ENCODE results near the gene CCNQ. TPM values are rescaled to one million over a fixed set of nuclear protein-coding genes. Genes with fewer than 3 reads are reported as not detected.

CCNQ gene
- polyA plus RNA-seq, 4 donors = 13.5 to 20.7 (median 17.9) TPM

DNA sequence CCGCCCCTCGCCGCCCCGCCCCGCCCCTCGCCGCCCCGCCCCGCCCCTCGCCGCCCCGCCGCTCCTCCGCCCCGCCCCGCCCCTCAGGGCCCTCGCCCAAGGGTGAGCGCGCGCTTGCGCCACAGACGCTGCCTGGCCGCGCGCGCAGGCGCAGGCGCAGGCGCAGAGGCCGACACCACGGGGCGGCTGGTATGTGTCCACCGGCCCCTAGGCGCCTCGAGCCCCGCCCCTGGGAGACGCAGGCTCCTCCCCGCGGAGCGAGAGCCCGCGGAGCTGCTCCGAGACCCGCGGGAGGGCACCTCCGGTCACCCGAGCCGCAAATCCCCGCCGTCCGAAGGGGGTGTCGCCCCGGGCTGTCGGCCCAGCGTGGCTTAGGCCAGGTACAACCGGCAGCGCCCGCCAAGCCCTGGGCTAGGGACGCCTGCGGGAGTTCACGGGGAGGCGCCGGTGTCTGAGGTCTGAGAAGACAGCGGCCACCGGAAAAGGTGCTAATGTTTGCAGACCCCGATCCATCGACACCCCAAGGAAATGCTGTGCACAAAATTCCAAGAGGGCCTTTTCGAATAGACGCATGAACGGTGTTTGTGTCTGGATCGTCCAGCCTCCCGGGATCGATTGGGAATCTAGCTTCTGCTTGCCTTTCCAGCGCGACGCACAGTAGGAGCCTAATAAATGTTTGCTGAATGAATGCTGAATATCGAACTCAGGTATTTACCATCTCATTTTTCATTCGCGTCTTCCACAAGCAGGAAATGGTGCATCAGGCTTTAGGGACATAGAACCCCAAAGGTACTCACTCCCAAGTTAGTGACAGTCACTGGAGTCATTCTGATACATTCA lies 473 bp upstream of the CCNQ start:
- peak in 3 of 4 donors; percentile 66 to 75 (median 68) for DNase-seq (ENCODE audit: low read depth in 4 of 4, low spot score in 3 of 4)

DNA sequence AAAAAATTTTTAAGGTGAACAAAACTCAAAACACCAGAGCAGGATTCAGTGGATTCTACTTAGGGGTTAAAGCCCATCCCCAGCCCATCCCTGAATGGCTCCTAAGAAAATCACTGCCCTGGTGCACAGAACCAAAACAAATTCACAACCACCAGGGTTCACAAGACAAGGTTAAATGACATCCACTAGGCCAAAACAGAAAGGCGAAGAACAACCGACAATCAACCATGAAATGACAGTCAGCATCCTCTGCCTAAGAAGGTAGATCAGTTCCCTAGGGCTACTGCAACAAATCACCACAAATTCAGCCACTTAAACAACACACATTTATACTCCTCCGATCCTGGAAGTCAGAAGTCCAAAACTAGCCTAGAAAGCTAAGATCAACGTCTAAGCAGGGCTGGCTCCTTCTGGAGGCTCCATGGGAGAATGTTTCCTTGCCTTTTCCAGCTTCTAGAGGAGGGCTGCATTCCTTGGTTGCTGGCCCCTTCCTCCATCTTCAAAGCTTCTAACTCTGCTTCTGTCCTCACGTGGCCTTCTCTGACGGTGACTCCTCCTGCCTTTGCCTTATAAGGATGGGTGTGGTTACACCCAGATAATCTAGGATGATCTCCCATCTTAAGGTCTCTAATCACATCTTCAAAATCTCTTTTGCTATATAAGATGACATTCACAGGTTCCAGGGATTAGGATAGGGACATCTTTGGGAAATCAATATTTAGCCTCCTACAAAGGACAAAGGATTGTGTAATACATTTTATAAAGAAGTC lies 1.8 kb downstream of the CCNQ start:
- DNase-seq (ENCODE audit: low read depth in 4 of 4, low spot score in 3 of 4) = no peak

DNA sequence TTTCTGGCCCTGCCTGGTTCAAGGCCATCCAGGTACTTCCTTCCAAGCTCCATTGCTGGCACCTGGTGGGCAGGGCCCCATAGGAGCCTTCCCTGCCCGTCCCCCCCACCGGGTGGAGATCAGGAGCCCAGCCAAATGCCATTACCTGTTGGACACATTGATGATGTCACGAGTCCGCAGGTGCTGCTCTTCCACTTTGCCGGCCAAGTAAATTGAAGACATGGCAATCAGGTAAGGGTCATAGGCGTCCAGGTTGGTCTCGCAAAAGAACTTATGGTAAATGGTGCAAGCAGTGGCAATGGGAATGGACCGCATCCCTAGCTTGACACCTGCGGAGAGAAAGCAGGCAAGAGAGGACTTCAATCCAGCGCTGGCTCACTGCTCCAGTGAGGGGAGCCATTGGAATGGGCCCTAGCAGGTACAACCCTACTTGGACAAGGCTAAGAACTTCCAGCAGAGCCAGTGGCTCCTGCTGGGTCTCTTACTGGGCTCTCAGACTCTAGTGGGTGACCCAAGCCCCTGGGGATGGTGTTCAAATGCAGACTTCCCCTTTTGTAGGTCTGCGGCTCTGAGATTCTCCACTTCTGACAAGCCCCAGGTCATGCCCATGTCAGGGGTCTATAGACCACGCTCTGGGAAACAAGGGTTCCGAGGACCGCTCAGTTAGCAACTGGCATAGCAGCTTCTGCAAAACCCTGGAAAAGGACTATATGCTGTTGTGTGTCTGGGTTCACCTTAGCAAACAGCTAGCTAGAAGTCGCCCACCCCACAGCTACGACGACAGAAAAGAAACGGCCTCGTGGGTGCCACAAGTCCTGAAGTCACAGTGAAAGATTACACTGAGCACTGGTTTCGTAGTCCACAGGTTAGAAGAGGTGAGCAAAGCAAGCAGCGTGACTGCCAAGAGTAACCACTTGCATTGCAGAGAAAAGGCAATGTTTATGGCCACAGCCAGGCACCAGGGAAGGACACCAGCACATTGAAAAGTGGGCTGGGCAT lies 2.8 kb downstream of the CCNQ start:
- no peak for DNase-seq (ENCODE audit: low read depth in 4 of 4, low spot score in 3 of 4)

DNA sequence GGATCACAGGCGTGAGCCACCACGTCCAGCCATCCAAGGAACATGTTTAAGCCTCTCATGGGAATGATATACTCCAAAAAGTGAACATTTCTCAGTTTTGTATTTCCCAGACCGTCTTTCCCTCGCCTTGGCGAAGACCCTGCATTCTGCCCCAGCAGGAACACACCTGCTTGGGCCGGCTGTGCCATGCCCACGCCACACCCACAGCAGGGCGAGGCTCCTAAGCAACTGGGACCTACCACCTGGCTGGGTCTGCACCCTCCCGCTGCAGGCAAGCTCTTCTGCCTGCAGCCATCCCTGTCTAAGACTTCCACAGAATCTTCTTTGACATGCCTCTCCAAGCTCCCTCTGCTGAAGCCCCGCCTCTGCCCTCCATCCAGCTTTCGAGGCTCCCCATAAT lies 3.6 kb downstream of the CCNQ start:
- no peak for DNase-seq (ENCODE audit: low read depth in 4 of 4, low spot score in 3 of 4)

DNA sequence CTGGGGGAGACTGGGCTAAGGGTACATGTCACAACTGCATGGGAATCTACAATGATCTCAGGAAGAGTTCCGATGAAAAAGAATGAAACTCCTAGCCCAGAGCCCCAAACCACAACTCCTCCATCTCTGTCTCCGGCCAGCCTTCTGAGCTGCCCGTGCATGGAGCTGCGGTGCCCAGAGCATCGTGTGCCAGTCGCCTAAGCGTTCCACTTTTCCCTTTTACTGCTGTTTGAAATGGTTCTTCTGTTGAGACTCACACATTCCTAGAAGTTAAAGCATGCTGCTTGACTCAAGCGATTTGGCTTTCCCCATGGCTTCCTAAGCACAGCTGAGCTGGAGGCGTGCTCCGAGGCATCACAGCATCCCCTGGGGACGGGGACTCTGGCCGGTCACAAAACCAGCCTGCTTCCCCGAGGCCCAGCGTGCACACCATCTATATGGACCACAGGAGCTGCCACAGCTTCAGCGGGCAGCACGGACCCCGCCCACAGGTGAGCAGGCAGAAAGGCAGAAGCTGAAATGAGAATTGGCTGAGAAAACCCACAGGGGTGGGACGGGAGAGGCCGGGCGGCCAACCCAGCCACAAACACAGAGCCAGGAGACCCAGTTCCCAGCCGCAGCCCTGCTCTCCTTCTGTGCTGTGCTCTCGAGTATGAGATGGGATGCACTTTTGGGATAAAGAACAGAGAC lies 5.0 kb downstream of the CCNQ start:
- no peak for DNase-seq (ENCODE audit: low read depth in 4 of 4, low spot score in 3 of 4)

DNA sequence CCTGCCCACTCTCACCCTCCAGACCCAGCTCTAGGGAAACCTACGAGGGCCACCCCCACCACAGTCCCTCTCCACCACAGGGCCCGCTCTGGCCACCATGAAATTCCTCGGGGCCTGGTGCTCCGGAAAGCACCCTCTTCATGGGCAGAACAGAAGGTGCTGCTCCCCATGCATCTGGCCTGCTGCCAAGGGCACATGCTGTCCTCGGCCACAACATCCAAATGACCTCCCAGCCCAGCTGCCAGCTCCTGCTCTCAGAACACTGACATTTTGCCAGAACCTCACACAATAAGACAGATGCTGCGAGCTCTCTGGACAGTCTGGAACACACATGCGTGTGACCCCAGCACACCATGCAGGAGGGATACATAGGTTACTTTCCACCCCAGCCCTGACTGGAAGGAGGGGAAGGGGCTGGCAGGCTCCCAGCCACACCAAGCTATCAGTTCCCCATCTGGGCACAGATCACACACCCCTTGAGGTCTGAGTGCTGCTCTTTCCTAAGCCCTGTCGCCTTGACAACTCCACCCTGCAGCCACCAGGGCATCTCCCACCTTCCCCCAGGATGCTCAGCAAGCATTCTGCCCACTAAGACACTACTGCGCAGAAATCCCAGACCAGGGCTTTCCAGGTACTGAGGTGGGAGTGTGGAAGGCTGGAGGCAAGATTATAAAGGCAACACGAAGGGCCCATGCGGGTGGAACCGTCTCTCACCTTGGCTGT lies 5.8 kb downstream of the CCNQ start:
- no peak for DNase-seq (ENCODE audit: low read depth in 4 of 4, low spot score in 3 of 4)

DNA sequence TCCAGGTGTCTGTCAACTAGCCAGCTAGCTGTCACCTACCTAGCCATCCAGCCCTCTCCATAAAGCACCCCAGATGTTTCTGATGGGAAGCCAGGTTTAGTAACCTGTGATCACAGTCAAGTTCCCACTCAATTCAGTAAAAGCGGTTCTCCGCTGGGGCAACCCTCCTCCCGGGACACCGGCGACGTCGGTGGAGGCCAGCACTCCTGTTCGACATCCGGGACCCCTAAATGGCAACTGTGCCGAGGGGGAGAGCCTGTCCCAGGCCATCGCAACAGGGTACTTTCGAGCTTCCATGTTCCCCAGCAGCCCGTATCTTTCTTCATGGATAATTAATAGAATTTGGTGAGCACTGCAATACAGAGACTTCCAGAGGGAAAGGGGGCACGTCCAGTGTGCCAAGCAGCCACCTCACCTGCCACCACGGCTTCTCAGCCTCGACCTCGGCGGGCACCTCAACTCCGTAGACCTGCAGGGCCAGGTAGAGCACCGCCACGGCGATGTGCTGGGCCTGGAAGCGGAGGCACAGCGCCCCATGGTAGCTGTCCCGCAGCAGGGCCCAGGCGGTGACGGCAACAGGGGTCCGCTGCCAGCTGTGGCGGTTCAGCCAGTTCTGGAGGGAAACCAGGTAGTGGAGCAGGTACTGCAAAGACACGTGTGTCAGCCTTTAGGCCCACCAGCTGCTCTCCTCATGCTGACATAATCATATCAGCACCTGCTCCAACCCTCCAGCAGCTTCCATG lies 6.7 kb downstream of the CCNQ start:
- DNase-seq (ENCODE audit: low read depth in 4 of 4, low spot score in 3 of 4) = no peak

DNA sequence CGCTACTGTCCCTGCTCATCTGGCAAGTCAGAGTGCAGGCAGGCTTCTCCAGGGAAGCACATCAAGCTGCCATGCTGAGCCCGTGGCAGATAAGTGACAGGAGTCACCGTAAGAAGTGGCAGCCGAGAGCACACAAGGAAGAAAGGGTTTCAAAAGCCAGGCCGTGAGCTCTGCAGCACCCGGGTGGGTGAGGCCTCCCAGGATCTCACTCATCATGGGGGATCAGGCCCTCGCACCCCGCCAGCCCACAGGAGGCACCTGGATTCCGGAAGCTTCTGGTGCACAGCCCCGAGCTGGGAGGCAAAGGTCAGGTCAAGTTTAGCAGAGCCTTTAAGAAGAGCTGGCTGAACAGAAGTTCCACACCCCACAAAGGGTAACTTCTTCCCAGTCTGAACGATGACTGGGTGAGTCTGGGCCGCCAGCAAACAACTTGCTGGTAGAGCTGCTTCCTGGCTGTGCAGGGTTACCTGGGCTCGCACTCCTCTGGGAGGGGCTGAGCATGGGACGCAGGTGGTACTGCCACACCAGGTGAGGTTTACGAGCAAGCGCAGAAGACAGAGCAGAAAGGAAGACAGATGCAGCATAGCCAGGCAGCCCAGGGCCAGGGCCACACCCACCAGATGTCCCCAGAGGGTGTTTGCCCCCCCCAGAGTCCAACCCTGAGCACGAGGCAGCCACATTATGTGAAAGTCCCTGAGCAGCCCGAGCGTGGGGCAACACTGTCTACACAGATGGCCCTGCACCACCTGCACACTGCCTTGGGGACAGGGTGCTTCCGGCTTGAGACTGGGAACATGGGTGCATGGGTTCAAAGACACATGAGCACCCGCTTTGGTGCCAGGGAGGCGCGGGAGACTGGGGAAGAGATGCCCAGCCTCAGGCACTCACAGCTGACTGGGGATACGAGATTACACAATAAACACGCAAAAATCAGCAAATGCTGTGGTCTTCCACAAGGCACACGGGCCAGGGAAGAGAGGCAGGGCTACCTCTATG lies 7.7 kb downstream of the CCNQ start:
- DNase-seq (ENCODE audit: low read depth in 4 of 4, low spot score in 3 of 4) = no peak

DNA sequence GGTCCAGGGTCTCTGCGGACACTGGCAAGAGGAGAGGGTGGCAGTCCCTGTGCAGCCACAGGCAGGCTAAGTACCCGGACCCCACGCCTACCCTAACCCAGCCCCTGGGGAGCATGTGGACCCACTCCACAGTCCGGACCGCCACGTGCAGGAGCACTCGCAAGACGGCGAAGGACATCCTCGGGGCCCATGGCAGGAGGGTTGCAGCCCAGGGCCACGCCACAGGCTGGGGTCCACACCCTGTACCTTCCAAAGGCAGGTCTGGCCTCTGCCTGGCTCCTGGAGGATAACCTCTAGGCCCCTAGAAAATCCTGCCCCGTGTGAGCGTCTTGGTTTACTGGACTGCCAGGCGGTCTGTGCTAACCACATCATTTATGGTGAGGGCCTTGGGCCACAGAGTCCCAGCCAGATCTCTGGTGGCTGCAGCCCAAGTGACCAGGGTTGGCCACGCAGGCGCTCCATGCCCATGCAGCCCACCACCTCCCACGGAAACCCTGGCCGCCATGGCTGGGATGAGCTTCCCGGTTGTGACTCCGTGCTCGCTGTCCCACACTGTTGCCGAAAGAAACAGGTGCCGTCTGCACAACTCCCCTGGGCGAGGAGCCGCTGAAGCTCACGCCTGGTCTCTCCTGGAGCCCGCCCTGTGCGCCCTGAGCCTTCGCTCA lies 10.0 kb downstream of the CCNQ start:
- no peak for DNase-seq (ENCODE audit: low read depth in 4 of 4, low spot score in 3 of 4)

DNA sequence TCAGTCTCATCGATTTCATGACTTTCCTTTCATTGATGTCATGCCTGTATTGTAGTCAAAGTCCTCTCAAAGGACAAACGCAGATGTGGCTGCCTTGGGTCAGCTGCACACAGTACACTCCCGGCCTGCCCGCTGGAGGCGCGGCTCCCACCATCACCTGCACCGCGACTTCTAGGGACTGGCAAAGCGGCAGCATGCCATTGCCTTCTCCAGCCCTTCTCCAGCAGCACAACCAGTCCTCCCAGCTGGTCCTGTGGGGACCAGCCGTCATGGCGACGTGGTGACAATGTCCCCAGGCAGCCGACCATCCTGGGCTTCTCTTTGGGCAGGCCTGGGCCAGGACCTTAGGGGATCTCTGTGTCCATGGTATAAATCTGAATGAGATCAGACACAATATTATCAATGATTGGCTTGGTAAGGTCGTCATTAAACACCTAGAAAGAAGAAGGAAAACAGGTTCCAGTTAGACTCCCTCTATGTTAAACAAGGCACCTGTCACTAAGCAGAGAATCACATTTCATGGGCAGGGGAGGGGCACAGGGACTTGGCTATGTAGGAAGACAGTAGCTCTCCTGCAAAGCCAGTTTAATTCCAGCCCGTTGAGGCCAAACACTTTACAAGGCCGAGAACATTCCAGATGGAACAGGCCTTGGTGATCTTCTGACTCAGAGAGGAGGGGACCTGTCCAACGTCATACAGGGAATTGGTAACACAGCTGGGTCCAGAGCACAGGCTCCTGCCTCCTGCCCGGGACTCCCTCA lies 10.7 kb downstream of the CCNQ start:
- no peak for DNase-seq (ENCODE audit: low read depth in 4 of 4, low spot score in 3 of 4)

DNA sequence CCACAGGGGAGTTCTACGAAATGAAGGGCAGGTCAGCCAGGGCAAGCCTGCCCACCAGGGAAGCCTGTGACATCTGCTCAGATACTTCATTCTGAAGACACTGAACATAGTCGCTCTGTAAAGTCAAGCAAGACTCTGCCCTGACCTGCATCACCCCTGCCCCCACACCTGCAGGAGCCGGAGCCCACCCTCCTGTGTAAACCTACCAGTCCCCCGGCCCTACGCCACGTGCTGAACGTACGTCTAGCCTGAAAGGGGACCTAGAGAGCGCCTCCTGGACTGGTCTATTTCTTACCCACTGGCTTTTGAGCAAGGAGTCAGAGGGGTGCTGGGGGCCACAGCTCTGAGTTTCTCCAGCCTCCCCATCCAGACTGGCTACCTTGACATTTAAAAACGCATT lies 11.6 kb downstream of the CCNQ start:
- DNase-seq (ENCODE audit: low read depth in 4 of 4, low spot score in 3 of 4) = no peak

DNA sequence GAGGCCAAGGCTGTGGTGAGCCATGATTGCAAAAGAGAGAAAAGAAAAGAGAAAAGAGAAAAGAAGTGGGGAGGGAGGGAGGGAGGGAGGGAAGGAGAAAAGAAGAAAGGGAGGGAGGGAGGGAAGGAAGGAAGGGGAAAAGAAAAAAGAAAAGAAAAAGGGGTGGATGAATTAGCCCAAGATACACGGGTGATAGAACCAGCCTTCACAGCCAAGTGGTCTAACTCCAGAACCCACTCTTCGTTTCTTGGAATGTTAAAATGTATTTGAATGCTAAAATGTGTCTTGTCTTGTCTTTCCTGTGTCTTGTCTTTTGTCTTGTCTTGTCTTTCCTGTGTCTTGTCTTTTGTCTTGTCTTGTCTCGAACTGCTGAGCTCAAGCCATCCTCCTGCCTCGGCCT lies 13.1 kb downstream of the CCNQ start:
- DNase-seq (ENCODE audit: low read depth in 4 of 4, low spot score in 3 of 4) = no peak

DNA sequence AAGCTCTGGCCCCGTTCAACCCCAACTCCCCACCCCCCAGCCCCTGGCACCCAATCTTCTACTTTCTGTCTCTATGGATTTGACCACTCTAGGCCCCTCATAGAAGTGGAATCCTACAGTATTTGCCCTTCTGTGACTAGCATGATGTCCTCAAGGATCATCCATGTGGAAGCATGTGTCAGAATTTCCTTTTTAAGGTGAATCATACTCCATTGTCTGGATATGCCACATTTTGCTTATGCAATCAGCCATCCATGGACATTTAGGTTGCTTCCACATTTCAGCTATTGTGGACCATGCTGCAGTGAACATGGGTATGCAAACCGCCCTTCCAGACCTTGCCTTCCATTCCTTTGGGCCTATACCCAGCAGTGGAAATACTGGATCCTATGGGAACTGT lies 15.5 kb downstream of the CCNQ start:
- DNase-seq (ENCODE audit: low read depth in 4 of 4, low spot score in 3 of 4) = no peak

DNA sequence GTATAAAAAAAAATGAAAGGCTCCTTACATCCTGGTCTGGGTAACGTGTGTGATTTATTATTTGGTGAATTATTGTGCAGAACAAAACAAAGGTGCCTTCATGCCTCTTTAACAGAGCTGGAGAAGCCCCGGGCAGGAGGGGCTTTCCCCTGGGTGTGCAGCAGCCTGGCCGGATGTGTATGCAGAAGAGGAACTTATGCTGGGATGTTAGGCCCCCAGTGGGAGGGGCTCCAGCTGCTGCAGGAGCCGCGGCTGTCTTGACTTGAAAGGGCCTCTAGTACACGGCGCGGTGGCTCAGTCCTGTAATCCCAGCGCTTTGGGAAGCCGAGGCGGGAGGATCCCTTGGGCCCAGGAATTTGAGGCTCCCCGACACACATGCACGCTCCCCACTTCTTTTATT lies 16.0 kb downstream of the CCNQ start:
- peak in 2 of 4 donors; percentile 18 to 39 for DNase-seq (ENCODE audit: low read depth in 4 of 4, low spot score in 3 of 4)

DNA sequence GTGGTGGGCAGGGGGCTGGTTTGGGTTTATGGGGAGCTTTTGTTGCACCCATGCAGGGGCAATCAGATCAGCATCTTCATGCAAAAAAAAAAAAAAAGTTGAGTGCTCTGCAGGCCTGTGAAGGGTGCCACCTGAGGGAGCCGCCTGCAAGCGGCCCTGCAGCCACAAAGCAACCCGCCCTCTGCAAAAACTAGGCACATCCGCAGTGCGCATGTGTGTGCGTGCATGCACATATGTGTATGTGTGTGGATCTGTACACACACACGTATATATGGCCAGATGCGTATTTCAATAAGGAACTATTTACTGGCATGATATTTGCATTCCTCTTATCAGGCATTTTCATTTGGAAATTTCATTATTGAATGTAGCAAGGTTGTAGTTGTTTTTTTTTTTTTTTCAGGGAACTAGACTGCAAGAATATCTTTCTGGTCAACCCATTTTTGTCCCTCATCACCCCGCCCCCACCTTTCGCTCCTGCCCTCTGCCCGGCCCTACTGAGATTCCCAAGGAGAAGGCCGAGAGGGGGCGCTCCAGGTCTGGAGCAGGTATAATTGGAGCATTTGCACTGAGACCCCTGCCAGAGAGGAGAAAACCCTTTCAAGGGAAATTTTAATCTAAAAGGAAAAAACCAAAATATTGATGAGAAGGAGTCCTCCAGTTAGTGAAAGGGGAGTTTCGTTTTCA lies 18.1 kb downstream of the CCNQ start:
- DNase-seq (ENCODE audit: low read depth in 4 of 4, low spot score in 3 of 4) = no peak

DNA sequence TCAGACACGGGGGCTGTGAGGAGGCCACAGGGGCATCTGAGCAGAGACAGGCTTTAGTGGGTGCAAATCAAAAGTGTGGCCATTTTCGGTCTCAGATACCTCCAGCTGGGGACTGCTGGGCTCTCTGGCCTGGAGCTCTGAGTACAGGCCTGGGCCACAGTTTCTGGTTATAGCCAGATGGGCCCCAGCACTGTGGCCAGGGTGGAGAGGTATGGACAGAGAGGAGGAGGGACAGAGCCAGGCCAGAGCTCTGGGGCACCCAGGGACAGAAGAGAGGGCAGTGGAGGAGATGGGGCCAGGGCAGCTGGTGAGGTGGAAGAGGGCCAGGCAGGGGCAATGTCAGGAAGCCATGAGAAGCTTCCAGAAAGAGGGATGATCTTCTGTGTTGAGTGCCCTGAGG lies 20.1 kb downstream of the CCNQ start:
- DNase-seq (ENCODE audit: low read depth in 4 of 4, low spot score in 3 of 4) = no peak

Measured in left renal pelvis (tissue), 4 donors.